ENCODE data around the gene HHAT.
"Not testable (repeated sequence)": the region's sequence is repeated elsewhere in the genome, so short reads cannot be mapped to it uniquely, and the experiment has no call there.

Gene HHAT

DNA sequence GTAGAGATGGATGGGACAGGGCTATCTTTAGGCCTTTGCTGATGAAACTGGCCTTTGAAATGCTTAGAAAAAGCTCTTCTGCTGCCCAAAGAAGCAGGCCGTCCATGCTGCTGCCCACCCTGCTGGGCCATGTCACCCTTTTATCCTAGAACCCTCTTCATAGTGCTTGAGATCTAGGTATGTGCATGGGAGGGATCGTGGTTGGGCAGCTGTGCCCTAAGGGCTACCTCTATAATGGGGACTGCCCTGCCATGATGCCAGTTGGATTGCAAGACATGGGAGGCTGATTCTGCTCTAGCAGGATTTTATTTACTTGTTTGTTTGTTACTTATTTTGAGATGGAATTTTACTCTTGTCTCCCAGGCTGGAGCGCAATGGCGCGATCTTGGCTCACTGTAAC, 69.0 kb downstream of the HHAT start:
- DNase-seq, result no peak

- no peak for DNase-seq
Measured at GRCh38 chr1:210398466-210398865, 69.8 kb downstream of the HHAT start.

- peak; percentile 68 for DNase-seq
Measured at GRCh38 chr1:210400043-210400840, 71.5 kb downstream of the HHAT start.

- DNase-seq, result no peak
Measured at GRCh38 chr1:210402560-210402959, 73.9 kb downstream of the HHAT start.

- no peak for DNase-seq
Measured at GRCh38 chr1:210405316-210405715, 76.6 kb downstream of the HHAT start.

GRCh38 chr1:210406341-210406740, 77.6 kb downstream of the HHAT start:
- DNase-seq, result not testable (repeated sequence)

GRCh38 chr1:210407207-210407886, 78.6 kb downstream of the HHAT start:
- peak; percentile 42 for DNase-seq

DNA sequence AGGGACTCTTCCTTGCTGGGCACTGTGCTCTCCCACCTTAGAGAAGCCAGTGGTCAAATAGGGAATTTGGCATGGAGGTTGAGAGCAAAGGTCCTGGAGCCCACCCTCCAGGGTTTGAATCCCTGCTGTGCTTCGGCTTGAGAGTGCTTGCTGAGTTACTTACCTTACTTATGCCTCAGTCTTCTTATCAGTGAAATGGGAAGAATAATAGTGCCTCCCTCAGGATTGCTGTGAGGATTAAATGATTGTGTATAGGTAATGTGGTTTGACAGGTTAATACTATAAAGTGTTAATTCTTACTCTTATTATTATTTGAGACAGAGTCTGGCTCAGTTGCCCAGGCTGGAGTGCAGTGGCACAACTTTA, 79.2 kb downstream of the HHAT start:
- no peak for DNase-seq

DNA sequence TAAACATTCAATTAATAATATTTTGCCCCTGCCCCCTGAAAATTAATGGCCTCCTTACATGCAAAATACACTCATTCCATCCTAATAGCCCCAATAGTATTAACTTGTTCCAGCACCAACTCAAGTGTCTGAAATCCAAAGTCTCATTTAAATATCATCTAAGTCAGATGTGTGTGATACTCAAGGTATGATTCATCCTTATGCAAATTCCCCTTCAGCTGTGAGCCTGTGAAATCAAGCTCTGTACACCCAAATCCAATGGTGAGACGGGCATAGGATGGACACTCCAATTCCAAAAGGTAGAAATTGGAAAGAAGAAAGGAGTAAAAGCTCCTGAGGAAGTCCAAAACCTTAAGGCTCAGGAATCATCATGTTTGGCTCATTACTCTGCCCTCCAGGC, 83.5 kb downstream of the HHAT start:
- DNase-seq, result no peak

- peak; percentile 17 for DNase-seq
Measured at GRCh38 chr1:210413951-210414350, 85.2 kb downstream of the HHAT start.

GRCh38 chr1:210415846-210416448, 87.2 kb downstream of the HHAT start:
- no peak for DNase-seq

DNA sequence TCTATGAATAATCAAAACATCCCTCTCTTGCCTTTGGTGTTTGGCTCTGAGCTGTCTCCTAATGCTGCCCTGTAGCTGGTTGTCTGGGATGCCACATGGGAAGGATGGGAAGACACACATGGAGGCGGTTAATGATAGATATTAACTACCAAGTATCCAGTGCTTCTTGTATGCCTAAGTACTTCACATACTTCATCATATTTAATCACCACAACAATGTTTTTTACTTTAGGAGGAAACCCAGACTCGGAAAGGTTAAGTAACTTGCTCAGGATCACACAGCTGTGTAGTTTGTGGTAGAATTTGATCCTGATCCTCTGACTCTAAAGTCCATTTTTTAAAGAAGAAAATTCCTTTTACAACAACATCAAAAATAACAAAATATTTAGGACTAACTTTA, 88.0 kb downstream of the HHAT start:
- DNase-seq, result no peak

GRCh38 chr1:210417881-210418280, 89.2 kb downstream of the HHAT start:
- DNase-seq, result no peak

- no peak for DNase-seq
Measured at GRCh38 chr1:210418863-210419650, 90.4 kb downstream of the HHAT start.

GRCh38 chr1:210426696-210427095, 98.0 kb downstream of the HHAT start:
- DNase-seq, result peak; percentile 9

GRCh38 chr1:210428696-210429095, 100.0 kb downstream of the HHAT start:
- DNase-seq, result no peak

DNA sequence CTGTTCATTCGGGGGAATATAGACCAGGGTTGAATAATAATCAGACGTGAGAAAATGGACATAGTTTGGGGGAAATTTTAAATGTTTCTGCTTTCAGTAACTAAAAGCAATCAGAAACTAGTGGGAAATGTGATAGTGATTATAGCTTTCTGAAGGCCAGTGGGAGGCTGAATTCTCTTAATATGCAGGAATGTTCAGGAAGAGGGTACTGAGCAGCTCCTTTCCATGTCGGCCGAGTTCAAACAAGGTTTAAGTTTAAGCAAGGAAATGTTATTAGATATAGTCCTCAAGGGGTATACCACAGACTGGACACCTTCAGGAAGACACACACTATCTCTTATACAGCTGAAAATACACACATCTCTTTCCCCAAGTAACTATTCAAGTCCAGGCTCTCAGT, 105.5 kb downstream of the HHAT start:
- no peak for DNase-seq

DNA sequence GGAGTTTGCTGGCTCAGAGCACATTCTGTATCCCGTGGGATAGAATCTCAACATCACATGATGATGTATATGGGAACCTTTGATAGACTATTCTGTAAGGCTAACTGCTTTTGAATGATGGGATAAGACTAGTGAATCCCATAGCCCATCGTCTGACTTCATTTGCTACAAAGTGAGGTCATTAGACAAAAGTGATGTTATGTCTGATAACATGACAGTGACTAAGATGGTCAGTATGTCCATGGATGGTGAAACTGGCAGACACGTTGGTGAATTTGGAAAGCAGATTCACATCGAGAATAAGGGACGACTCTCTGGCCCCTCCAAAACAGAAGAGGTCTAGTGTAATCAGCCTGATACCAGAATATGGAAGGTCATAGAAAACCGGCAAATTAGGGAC, 108.4 kb downstream of the HHAT start:
- DNase-seq, result peak; percentile 1

- DNase-seq, result peak; percentile 18
Measured at GRCh38 chr1:210437781-210438180, 109.1 kb downstream of the HHAT start.

DNA sequence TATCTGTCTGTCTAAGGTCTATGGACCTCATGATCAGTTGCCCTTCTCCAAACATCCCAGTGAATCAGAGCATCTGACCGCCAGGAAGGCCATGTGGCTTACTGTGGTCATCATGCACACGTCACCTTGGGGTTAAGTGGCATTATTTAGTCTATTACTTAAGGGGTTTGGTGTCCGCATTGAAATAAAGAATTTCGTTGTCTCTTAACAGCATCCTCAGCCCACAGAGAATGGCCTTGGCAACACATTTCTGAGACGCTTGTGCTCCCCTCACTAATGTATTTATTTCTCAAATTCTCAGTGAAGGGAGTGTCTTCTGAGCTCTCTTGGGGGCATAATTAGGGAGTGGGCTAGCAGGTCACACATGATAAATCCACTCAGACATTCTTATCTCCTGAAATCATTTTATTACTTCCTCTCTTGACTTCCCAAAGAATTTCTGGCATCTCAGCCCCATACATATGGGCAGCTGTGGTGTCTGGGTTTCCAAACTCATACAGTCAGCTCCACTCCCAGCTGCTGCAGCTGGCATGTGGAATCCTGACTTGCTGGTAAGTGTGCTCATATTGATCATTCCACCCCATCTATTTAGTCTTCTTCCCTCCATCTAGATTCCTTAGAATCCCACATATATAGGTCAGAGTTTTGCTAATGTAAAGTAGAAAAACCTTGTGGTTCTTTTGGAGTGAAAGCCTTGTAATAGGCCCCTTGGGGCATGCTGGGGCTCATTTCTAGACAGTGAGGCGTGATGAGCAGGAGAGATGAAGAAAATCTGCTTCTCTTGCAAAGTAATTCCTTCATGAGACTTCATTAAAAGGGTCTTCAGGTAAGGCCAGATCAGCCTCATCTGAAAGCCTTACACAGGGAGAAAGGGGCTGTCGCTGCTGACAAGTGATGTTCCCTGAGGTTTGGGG, 110.5 kb downstream of the HHAT start:
- peak; percentile 99 for DNase-seq

DNA sequence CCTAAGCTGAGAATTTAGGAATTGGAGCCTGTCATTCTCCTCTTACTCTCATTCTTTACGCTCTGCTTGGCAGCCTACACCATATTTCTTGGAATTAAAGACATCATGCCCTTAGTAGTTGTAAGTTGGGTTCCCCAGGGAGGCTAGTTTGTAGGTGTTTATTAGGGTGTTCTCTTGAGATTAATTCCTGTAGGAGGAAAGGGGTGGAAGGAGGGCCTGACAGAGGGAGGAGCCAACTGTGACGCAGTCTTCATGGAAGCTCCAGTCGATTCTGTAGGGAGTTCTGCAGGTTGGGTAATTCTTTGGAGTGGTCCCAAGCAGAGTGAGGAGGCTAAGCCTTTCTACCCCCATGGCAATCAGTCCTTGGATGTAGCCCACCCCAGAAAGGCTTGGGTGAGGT, 111.4 kb downstream of the HHAT start:
- peak; percentile 43 for DNase-seq

DNA sequence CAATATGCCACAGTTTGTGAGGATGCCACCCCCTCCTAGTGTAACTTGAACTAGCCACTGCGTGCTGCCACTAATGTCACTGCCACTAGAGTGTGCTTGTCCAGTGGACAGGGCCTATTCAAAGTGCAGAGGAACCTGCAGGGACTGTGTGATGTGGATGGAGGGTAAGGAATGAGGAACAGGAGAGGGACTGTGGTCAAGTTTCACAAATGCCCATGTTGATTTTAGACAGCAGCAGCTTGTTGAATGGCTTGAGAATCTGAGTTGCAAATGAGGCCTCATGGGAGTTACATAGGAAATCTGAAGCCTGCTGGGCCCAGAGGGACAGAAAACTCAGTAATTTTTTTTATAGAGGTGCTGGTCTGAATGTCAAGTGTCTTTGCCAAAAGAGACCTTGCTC, 112.3 kb downstream of the HHAT start:
- no peak for DNase-seq

Measured in fibroblast of skin of right quadriceps (primary cell).